PC-3 (cell line): ENCODE results near the gene CD101. TPM values are rescaled to one million over a fixed set of nuclear protein-coding genes. Genes with fewer than 3 reads are reported as not detected.

Experiments
- ATAC-seq: fragments of 200-7000 bp; cut with Tn5 transposase; 2 replicates; pipeline ENCODE4 v1.9.1; 2020; ENCODE audit warnings: mild to moderate bottlenecking, moderate library complexity
- BruUV-seq: library from RNA; stranded (reverse); fragments of 400-500 nt; replicated peaks from 2 replicates; lab custom pipeline; 2021; lab: Mats Ljungman, UMichigan
- CTCF ChIA-PET: fragments of 300-600 bp; sonication (Branson Sonifier 250); formaldehyde crosslinking; loops from one replicate; lab custom pipeline; 2022; ENCODE audit warnings: antibody characterized with exemption; lab: Charles Lee
- POLR2A ChIA-PET: fragments of 300-600 bp; sonication (Branson Sonifier 250); formaldehyde crosslinking; loops from one replicate; lab custom pipeline; 2022; ENCODE audit warnings: antibody characterized with exemption; ENCODE audit not compliant: unreplicated experiment; lab: Charles Lee
- DNase-seq: peaks from one replicate; pipeline ENCODE4 v3.0.0-alpha.2; 2015
- H2AFZ ChIP-seq: fragments of 300-600 bp; sonication (generic); 2 replicates; pipeline ENCODE4 v1.6.0; 2016; ENCODE audit warnings: antibody characterized with exemption, low read length
- H3F3A ChIP-seq: fragments of 300-600 bp; sonication (generic); one replicate; pipeline ENCODE4 v1.6.0; 2017; ENCODE audit warnings: antibody characterized with exemption, low read length, control low read depth, mild to moderate bottlenecking; ENCODE audit not compliant: unreplicated experiment
- H3K27ac ChIP-seq: fragments of 300-600 bp; sonication (generic); 2 replicates; pipeline ENCODE4 v1.5.1; 2016; ENCODE audit warnings: mild to moderate bottlenecking, low read length
- H3K27me3 ChIP-seq: fragments of 300-600 bp; sonication (generic); 2 replicates; pipeline ENCODE4 v1.6.1; 2016; ENCODE audit warnings: low read length, mixed read lengths
- H3K36me3 ChIP-seq: fragments of 300-600 bp; sonication (generic); 2 replicates; pipeline ENCODE4 v1.6.1; 2016; ENCODE audit warnings: low read depth, mixed run types, low read length, mixed read lengths
- H3K4me1 ChIP-seq: fragments of 300-600 bp; sonication (generic); 2 replicates; pipeline ENCODE4 v1.5.1; 2016; ENCODE audit warnings: low read length; ENCODE audit not compliant: insufficient read depth
- H3K4me2 ChIP-seq: fragments of 300-600 bp; sonication (generic); 2 replicates; pipeline ENCODE4 v1.6.0; 2016; ENCODE audit warnings: low read length
- H3K4me3 ChIP-seq: fragments of 300-600 bp; sonication (generic); 2 replicates; pipeline ENCODE4 v1.5.1; 2016; ENCODE audit warnings: mild to moderate bottlenecking, low read length, mixed read lengths
- H3K79me2 ChIP-seq: fragments of 300-600 bp; sonication (generic); 2 replicates; pipeline ENCODE4 v1.6.1; 2017; ENCODE audit warnings: low read length, mixed read lengths
- H3K9ac ChIP-seq: fragments of 300-600 bp; sonication (generic); 2 replicates; pipeline ENCODE4 v1.6.0; 2016; ENCODE audit warnings: mild to moderate bottlenecking, low read length
- H3K9me2 ChIP-seq: fragments of 300-600 bp; sonication (generic); replicated peaks from 2 replicates; pipeline ENCODE4 v1.6.1; 2016; ENCODE audit warnings: mixed run types, low read length, mixed read lengths
- H3K9me3 ChIP-seq: fragments of 300-600 bp; sonication (generic); 2 replicates; pipeline ENCODE4 v1.6.1; 2016; ENCODE audit warnings: low read length, mixed read lengths
- H4K20me1 ChIP-seq: fragments of 300-600 bp; sonication (generic); 2 replicates; pipeline ENCODE4 v1.6.1; 2016; ENCODE audit warnings: low read length, mixed read lengths
- CTCF ChIP-seq: fragments of 300-600 bp; sonication (generic); conservative IDR thresholded peaks from 2 replicates; pipeline ENCODE4 v1.5.1; 2017; ENCODE audit warnings: antibody characterized with exemption, low read depth, mild to moderate bottlenecking, low read length
- EZH2 ChIP-seq: fragments of 300-600 bp; sonication (generic); IDR thresholded peaks from one replicate; pipeline ENCODE4 v1.6.1; 2017; ENCODE audit warnings: antibody characterized with exemption, mild to moderate bottlenecking, low read length; ENCODE audit not compliant: unreplicated experiment
- EZH2phosphoT487 ChIP-seq: fragments of 300-600 bp; sonication (generic); IDR thresholded peaks from 2 replicates; pipeline ENCODE4 v1.6.1; 2018; ENCODE audit warnings: mild to moderate bottlenecking, antibody characterized with exemption, low read length, borderline replicate concordance
- intact Hi-C: fragments of 100-400 bp; cut with micrococcal nuclease; formaldehyde crosslinking; loops from 2 replicates; pipeline ENCODE4 v1.9.0; 2023
- total RNA-seq: library from RNA; depleted of rRNA; stranded (reverse); fragments of >200 nt; gene quantifications from 2 replicates; pipeline ENCODE4 v1.2.3, GENCODE V29; 2014

The CD101 gene
- total RNA-seq, 1 experiment from 2014 or later: 0.36 TPM

- POLR2A ChIA-PET: no interaction called here
These were observed 24.8 kb downstream of the CD101 start for GRCh38 chr1:117026361-117026760.

GRCh38 chr1:117029685-117030084 lies 28.1 kb downstream of the CD101 start:
- no peaks in the 10 kb centered on the region for H3K9me2 ChIP-seq
- BruUV-seq: no TSS peak

More at GRCh38 chr1:117026361-117026760, 24.8 kb downstream of the CD101 start:
- no peaks in the 10 kb centered on the region for H3K79me2 ChIP-seq
- no peaks in the 10 kb centered on the region for H3K27me3 ChIP-seq
- CTCF ChIA-PET: no interaction called here
- no peak for ATAC-seq
- no peaks in the 10 kb centered on the region for H3K9me3 ChIP-seq
- no peak overlapping the region for H3K27ac ChIP-seq
- H3K4me2 ChIP-seq: no peak overlapping the region
- no peak overlapping the region for H2AFZ ChIP-seq
- H3K9me2 ChIP-seq: no peaks in the 10 kb centered on the region
- BruUV-seq: no TSS peak
- no peaks in the 10 kb centered on the region for H3F3A ChIP-seq
- H3K4me3 ChIP-seq: no peak overlapping the region
- no peaks in the 10 kb centered on the region for H3K4me1 ChIP-seq
- no peak overlapping the region for H3K9ac ChIP-seq
- intact Hi-C loops: no loop called here
- no peaks in the 10 kb centered on the region for H4K20me1 ChIP-seq
- TF ChIP-seq CTCF: no peak
- no peak for TF ChIP-seq EZH2
- TF ChIP-seq EZH2phosphoT487: no peak
- no peaks in the 10 kb centered on the region for H3K36me3 ChIP-seq
- no peak for DNase-seq

More at GRCh38 chr1:117029685-117030084, 28.1 kb downstream of the CD101 start:
- H3K79me2 ChIP-seq: no peaks in the 10 kb centered on the region
- no peak overlapping the region for H3K9ac ChIP-seq
- CTCF ChIA-PET: no interaction called here
- ATAC-seq (no peak), DNase-seq (no peak)
- intact Hi-C loops: no loop called here
- no peak overlapping the region for H3K4me2 ChIP-seq
- no peak overlapping the region for H2AFZ ChIP-seq
- TF ChIP-seq CTCF (no peak), EZH2phosphoT487 (no peak), EZH2 (no peak)
- no peaks in the 10 kb centered on the region for H4K20me1 ChIP-seq
- H3K4me3 ChIP-seq: no peak overlapping the region
- H3F3A ChIP-seq: no peaks in the 10 kb centered on the region
- POLR2A ChIA-PET: no interaction called here
- H3K4me1 ChIP-seq: no peaks in the 10 kb centered on the region
- no peaks in the 10 kb centered on the region for H3K9me3 ChIP-seq
- no peaks in the 10 kb centered on the region for H3K27me3 ChIP-seq
- no peaks in the 10 kb centered on the region for H3K36me3 ChIP-seq
- H3K27ac ChIP-seq: no peak overlapping the region
